ENCODE data around the gene ANKS1A. TPM values are rescaled to one million over a fixed set of nuclear protein-coding genes. Genes with fewer than 3 reads are reported as not detected.

Gene ANKS1A
- total and polyA plus RNA-seq, 7 experiments from 2014 or later: 2.1 to 14.8 (median 9.6) TPM

DNA sequence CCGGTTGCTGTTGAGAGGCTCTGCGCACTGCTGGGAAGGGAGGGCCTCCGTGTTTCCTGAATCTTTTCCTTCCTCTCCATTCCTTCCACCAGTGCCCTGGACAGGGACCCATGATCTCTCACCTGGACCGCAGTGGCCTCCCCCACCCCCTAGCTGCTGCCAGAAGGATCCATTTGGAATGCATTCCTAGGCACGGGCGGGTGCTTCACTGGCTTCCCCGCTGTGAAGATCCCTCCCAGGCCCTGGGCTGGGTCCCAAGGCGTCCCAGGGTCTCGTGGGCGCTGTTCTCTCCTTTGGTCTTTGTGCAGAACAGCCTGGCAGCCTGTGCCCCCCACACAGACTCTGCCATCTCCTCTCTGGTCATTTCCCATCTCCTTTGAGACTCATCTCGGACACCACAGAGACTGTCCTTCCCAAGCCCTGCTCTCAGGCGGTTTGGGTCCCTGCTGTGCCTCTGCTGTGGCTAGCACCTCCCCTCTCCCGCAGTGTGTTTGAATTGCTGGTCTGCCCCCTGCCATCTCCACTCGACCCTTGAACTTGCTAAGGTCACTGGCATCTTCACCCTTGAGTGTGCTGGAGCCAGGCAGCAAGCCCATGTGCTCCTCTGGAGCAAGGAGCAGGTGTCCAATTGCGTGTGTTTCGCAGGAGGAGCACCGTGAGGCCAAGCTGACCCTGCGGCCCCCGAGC is 193.1 kb downstream of the ANKS1A start:
- peaks cover 0 to 88% (median 0%) of the 10 kb centered on the region in 3 experiments for H3K36me3 ChIP-seq (ENCODE audit: control insufficient read depth in 2 of 3, insufficient read depth in 3 of 3, low read length in 3 of 3)
- H3K27me3 Mint-ChIP-seq: no peaks in the 10 kb centered on the region
- POLR2A ChIA-PET: no interaction called here
- H3K4me3 ChIP-seq (ENCODE audit: low read length): no peak overlapping the region
- CTCF ChIA-PET: no interaction called here
- H3K4me3 Mint-ChIP-seq: no peak overlapping the region
- intact Hi-C loops (cut with micrococcal nuclease): no loop called here
- H3K9me3 ChIP-seq (ENCODE audit: control insufficient read depth in 2 of 3, low read length in 3 of 3): no peaks in the 10 kb centered on the region
- H3K4me1 ChIP-seq (ENCODE audit: control insufficient read depth in 2 of 2, insufficient read depth in 2 of 2, low read length in 2 of 2): no peaks in the 10 kb centered on the region
- H3K36me3 Mint-ChIP-seq: peaks cover 0 to 45% (median 22%) of the 10 kb centered on the region in 5 donors
- H3K27ac ChIP-seq (ENCODE audit: low read depth, low read length): no peak overlapping the region
- peaks cover 0 to 4% (median 0%) of the 10 kb centered on the region in 7 donors for H3K4me1 Mint-ChIP-seq
- H3K27ac Mint-ChIP-seq: no peak overlapping the region
- H3K27me3 ChIP-seq (ENCODE audit: control insufficient read depth in 2 of 2, insufficient read depth in 2 of 2, low read length in 2 of 2): no peaks in the 10 kb centered on the region
- DNase-seq (no peak), ATAC-seq (no peak)
- no peaks in the 10 kb centered on the region for H3K9me3 Mint-ChIP-seq

DNA sequence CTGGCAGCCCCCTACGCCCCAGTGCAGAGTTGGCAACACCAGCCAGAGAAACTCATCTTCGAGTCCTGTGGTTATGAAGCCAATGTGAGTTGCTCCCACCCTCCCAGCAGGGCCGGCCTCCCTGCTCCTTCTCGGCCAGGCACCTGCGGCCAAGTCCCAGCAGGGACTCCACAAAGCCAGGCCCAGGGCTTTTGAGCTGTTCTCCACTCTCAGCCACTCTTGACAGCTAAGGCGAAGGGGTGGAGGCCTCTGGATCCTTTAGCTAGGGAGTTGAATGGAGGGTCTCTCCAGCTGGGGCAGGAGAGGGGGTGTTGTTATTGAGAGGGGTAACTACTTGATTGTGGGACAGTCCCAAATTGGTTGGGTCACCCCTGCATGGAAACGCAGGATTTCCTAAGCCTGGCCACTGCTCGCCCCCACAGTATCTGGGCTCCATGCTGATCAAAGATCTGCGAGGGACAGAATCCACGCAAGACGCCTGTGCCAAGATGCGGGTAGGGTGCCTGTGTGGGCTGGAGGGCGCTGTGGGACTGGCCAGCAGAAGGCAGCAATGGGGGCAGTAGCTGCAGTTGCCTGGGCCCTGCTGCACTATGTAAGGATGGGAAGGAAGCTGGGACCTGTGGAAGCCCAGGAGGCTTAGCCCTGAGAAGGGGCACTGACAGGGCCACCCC is 193.8 kb downstream of the ANKS1A start:
- Histone ChIP-seq H3K4me3 (ENCODE audit: low read length) (no peak overlapping the region), H3K27ac (ENCODE audit: low read depth, low read length) (no peak overlapping the region), H3K36me3 (ENCODE audit: control insufficient read depth in 2 of 3, insufficient read depth in 3 of 3, low read length in 3 of 3) (peaks cover 0 to 90% (median 0%) of the 10 kb centered on the region in 3 experiments), H3K27me3 (ENCODE audit: control insufficient read depth in 2 of 2, insufficient read depth in 2 of 2, low read length in 2 of 2) (no peaks in the 10 kb centered on the region), H3K4me1 (ENCODE audit: control insufficient read depth in 2 of 2, insufficient read depth in 2 of 2, low read length in 2 of 2) (no peaks in the 10 kb centered on the region), H3K9me3 (ENCODE audit: control insufficient read depth in 2 of 3, low read length in 3 of 3) (no peaks in the 10 kb centered on the region)
- ChIA-PET POLR2A (no interaction called here), CTCF (interaction anchor here (1.1 kb wide), 1 partner anchor 10 kb away, joined by 4 read pairs; no protein-coding TSS in a partner anchor)
- intact Hi-C loops (cut with micrococcal nuclease): no loop called here
- DNase-seq (no peak), ATAC-seq (no peak)
- Mint-ChIP-seq H3K36me3 (peaks cover 0 to 49% (median 27%) of the 10 kb centered on the region in 5 donors), H3K4me1 (peaks cover 0 to 4% (median 0%) of the 10 kb centered on the region in 7 donors), H3K4me3 (no peak overlapping the region), H3K9me3 (no peaks in the 10 kb centered on the region), H3K27me3 (no peaks in the 10 kb centered on the region), H3K27ac (no peak overlapping the region)

DNA sequence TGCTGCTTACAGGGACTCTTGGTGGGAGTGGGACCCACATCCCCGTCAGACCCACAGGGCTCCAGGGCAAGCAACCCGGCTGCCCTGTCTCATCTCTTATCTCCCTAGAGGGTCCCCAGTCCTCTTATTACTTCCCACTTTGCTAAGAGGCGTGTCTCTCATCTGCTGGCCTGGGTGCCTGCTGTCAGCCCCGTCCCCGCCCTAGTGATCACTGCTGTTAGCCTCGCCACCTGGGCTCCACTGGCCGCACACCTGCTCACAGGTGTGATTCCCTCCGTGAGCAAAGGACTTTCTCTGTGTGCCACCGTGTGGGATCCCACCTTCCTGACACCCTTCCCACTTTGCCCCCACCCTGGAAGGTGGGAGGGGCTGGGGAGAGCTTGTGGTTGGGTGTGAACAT is 194.5 kb downstream of the ANKS1A start:
- ATAC-seq: no peak
- H3K27me3 Mint-ChIP-seq: no peaks in the 10 kb centered on the region
- H3K9me3 Mint-ChIP-seq: no peaks in the 10 kb centered on the region
- H3K4me3 Mint-ChIP-seq: no peak overlapping the region
- H3K4me1 Mint-ChIP-seq: peaks cover 0 to 4% (median 0%) of the 10 kb centered on the region in 7 donors
- no peak overlapping the region for H3K27ac Mint-ChIP-seq
- H3K36me3 ChIP-seq (ENCODE audit: control insufficient read depth in 2 of 3, insufficient read depth in 3 of 3, low read length in 3 of 3): peaks cover 0 to 90% (median 0%) of the 10 kb centered on the region in 3 experiments
- no peaks in the 10 kb centered on the region for H3K4me1 ChIP-seq (ENCODE audit: control insufficient read depth in 2 of 2, insufficient read depth in 2 of 2, low read length in 2 of 2)
- H3K36me3 Mint-ChIP-seq: peaks cover 0 to 55% (median 27%) of the 10 kb centered on the region in 5 donors
- ChIA-PET CTCF (interaction anchor here (1.1 kb wide), 1 partner anchor 10 kb away, joined by 4 read pairs; no protein-coding TSS in a partner anchor), POLR2A (no interaction called here)
- H3K27me3 ChIP-seq (ENCODE audit: control insufficient read depth in 2 of 2, insufficient read depth in 2 of 2, low read length in 2 of 2): no peaks in the 10 kb centered on the region
- no peak overlapping the region for H3K4me3 ChIP-seq (ENCODE audit: low read length)
- H3K9me3 ChIP-seq (ENCODE audit: control insufficient read depth in 2 of 3, low read length in 3 of 3): no peaks in the 10 kb centered on the region
- intact Hi-C loops (cut with micrococcal nuclease): no loop called here
- H3K27ac ChIP-seq (ENCODE audit: low read depth, low read length): no peak overlapping the region
- DNase-seq: no peak

DNA sequence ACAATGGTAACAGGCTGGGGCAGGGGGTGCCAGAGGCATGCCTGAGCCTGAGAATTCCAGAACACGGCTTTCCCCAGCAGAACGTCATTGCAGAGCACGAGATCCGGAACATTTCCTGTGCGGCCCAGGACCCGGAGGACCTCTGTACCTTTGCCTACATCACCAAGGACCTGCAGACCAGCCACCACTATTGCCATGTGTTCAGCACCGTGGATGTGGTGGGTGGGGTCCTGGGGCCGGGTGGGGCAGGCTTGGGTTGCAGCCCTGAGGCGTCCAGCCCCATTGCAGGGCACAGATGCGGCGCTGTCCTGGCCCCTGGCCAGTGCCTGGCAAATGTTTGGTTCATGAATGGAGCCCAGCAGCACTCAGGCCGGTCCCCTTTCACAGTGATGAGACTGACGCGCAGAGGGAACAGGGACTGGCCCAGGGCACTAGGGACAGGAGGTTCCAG is 195.0 kb downstream of the ANKS1A start:
- no peak for DNase-seq
- H3K4me1 Mint-ChIP-seq: peaks cover 0 to 4% (median 0%) of the 10 kb centered on the region in 7 donors
- no peaks in the 10 kb centered on the region for H3K27me3 ChIP-seq (ENCODE audit: control insufficient read depth in 2 of 2, insufficient read depth in 2 of 2, low read length in 2 of 2)
- H3K4me3 Mint-ChIP-seq: no peak overlapping the region
- no peaks in the 10 kb centered on the region for H3K4me1 ChIP-seq (ENCODE audit: control insufficient read depth in 2 of 2, insufficient read depth in 2 of 2, low read length in 2 of 2)
- no peak overlapping the region for H3K27ac ChIP-seq (ENCODE audit: low read depth, low read length)
- H3K9me3 Mint-ChIP-seq: no peaks in the 10 kb centered on the region
- H3K27ac Mint-ChIP-seq: no peak overlapping the region
- ATAC-seq: no peak
- peaks cover 0 to 60% (median 27%) of the 10 kb centered on the region in 5 donors for H3K36me3 Mint-ChIP-seq
- no peaks in the 10 kb centered on the region for H3K9me3 ChIP-seq (ENCODE audit: control insufficient read depth in 2 of 3, low read length in 3 of 3)
- intact Hi-C loops (cut with micrococcal nuclease): no loop called here
- H3K4me3 ChIP-seq (ENCODE audit: low read length): no peak overlapping the region
- ChIA-PET CTCF (interaction anchor here (1.1 kb wide), 1 partner anchor 9 kb away, joined by 4 read pairs; no protein-coding TSS in a partner anchor), POLR2A (interaction anchor here (0.7 kb wide), 1 partner anchor 126 kb away, joined by 5 read pairs; no protein-coding TSS in a partner anchor)
- H3K27me3 Mint-ChIP-seq: no peaks in the 10 kb centered on the region
- peaks cover 0 to 90% (median 0%) of the 10 kb centered on the region in 3 experiments for H3K36me3 ChIP-seq (ENCODE audit: control insufficient read depth in 2 of 3, insufficient read depth in 3 of 3, low read length in 3 of 3)

DNA sequence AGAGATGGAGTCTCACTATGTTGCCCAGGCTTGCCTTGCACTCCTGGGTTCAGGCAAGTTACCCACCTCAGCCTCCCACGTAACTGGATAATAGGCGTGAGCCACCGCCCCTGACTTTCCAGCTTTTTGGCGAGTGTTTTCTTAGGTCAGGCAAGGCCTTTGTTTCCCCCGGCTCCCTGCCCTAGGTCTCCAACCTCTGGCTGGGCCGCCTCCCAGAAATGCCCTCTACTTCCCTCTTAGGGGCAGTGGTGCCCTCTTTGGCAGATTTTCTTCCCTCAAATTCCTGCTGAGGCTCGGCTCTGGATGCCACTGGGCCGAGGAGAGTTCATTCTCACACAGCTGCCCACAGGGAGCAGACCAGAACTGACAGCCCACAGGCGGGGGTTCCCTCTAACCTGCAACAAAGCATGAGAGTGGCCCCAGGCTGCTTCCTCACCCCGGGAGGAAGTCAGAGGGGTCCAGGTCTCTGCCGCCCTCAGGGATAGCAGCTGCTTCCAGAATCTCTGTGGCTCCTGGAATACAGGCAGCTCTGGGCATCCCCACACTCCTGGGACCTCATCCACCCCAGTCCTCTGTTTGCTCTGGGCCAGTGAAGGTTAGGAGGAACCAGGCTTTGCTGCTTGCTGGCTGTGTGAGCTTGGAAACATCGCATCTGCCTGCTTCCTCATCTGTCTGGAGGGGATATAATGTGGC is 195.6 kb downstream of the ANKS1A start:
- H3K9me3 ChIP-seq (ENCODE audit: control insufficient read depth in 2 of 3, low read length in 3 of 3): no peaks in the 10 kb centered on the region
- intact Hi-C loops (cut with micrococcal nuclease): no loop called here
- Mint-ChIP-seq H3K4me1 (peaks cover 0 to 4% (median 0%) of the 10 kb centered on the region in 7 donors), H3K4me3 (no peak overlapping the region), H3K27me3 (no peaks in the 10 kb centered on the region), H3K9me3 (no peaks in the 10 kb centered on the region), H3K36me3 (peaks cover 0 to 58% (median 26%) of the 10 kb centered on the region in 5 donors), H3K27ac (no peak overlapping the region)
- no peak overlapping the region for H3K27ac ChIP-seq (ENCODE audit: low read depth, low read length)
- ChIA-PET POLR2A (interaction anchor here (0.5 to 0.7 kb wide), 2 partner anchors 126 to 172 kb away, joined by 4 to 5 read pairs; no protein-coding TSS in a partner anchor), CTCF (no interaction called here)
- H3K27me3 ChIP-seq (ENCODE audit: control insufficient read depth in 2 of 2, insufficient read depth in 2 of 2, low read length in 2 of 2): no peaks in the 10 kb centered on the region
- no peaks in the 10 kb centered on the region for H3K4me1 ChIP-seq (ENCODE audit: control insufficient read depth in 2 of 2, insufficient read depth in 2 of 2, low read length in 2 of 2)
- peaks cover 0 to 90% (median under 1%) of the 10 kb centered on the region in 3 experiments for H3K36me3 ChIP-seq (ENCODE audit: control insufficient read depth in 2 of 3, insufficient read depth in 3 of 3, low read length in 3 of 3)
- H3K4me3 ChIP-seq (ENCODE audit: low read length): no peak overlapping the region
- ATAC-seq: no peak
- DNase-seq: no peak

DNA sequence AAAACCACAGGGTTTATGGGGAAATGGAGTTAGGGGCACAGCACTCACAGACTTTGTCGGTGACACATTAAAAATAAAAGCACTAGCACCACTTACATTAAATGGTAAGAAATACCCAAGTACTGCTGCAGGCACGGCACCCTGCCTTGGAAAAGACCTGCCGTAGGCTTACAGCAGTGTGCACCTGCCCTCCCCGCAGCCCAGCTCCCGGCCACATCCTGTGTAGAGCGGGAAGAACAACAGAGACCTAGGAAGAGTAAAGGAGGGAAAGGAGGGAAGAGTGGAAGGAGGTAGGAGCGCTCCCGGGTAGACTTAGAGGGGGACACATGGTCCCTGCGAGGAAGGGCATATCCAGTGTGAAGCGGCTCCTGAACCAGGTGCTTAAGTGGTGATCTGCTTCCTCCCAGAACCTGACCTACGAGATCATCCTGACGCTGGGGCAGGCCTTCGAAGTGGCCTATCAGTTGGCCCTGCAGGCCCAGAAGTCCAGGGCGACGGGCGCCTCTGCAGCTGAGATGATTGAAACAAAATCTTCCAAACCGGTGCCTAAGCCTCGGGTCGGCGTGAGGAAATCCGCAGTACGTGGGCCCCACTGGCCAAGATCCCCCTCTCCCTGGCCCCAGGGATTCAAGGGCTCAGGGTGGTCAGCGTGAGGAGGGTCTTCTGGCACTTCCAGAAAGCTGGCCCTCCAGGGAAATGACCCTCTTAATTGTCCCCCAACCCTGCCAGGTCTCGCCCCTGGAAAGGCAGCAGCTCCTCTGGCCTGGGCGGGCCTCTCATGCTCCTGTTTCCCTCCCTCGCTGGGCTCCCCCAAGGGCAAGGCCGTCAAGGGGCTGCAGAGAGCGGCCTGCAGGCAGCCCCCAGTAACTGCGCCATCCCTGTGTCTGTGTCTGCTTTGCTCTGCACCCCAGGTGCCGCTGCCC is 196.6 kb downstream of the ANKS1A start:
- Histone ChIP-seq H3K4me3 (ENCODE audit: low read length) (no peak overlapping the region), H3K4me1 (ENCODE audit: control insufficient read depth in 2 of 2, insufficient read depth in 2 of 2, low read length in 2 of 2) (no peaks in the 10 kb centered on the region), H3K27ac (ENCODE audit: low read depth, low read length) (no peak overlapping the region), H3K27me3 (ENCODE audit: control insufficient read depth in 2 of 2, insufficient read depth in 2 of 2, low read length in 2 of 2) (no peaks in the 10 kb centered on the region), H3K36me3 (ENCODE audit: control insufficient read depth in 2 of 3, insufficient read depth in 3 of 3, low read length in 3 of 3) (peaks cover 0 to 89% (median 4%) of the 10 kb centered on the region in 3 experiments), H3K9me3 (ENCODE audit: control insufficient read depth in 2 of 3, low read length in 3 of 3) (no peaks in the 10 kb centered on the region)
- H3K9me3 Mint-ChIP-seq: no peaks in the 10 kb centered on the region
- ChIA-PET POLR2A (interaction anchor here (0.5 kb wide), 1 partner anchor 171 kb away, joined by 4 read pairs; no protein-coding TSS in a partner anchor), CTCF (interaction anchor here (0.8 kb wide), 1 partner anchor 1202 kb away, joined by 5 read pairs; no protein-coding TSS in a partner anchor)
- no peak overlapping the region for H3K27ac Mint-ChIP-seq
- DNase-seq: no peak
- no peak for ATAC-seq
- H3K27me3 Mint-ChIP-seq: no peaks in the 10 kb centered on the region
- H3K4me1 Mint-ChIP-seq: peaks cover 0 to 4% (median 0%) of the 10 kb centered on the region in 7 donors
- intact Hi-C loops (cut with micrococcal nuclease): no loop called here
- no peak overlapping the region for H3K4me3 Mint-ChIP-seq
- peaks cover 0 to 50% (median 20%) of the 10 kb centered on the region in 5 donors for H3K36me3 Mint-ChIP-seq
